Measurements from ENCODE around the gene FHL2. TPM values are rescaled to one million over a fixed set of nuclear protein-coding genes. Genes with fewer than 3 reads are reported as not detected.

The FHL2 gene
- total and polyA plus RNA-seq, 2 experiments from 2014 or later: 612 to 1,288 TPM

GRCh38 chr2:105357122-105357521 is 41.7 kb downstream of the FHL2 start:
- no peak overlapping the region for H3K4me3 ChIP-seq
- DNase-seq (ENCODE audit: low read depth in 1 of 2, low spot score in 1 of 2): no peak
- peak overlapping the region; percentile 65 for H3K27ac ChIP-seq
- TF ChIP-seq CTCF (IDR thresholded peaks at IDR 0.05; ENCODE audit: low read depth, low read length): no peak
- H3K36me3 ChIP-seq: peaks cover 44% of the 10 kb centered on the region
- H3K4me1 ChIP-seq (ENCODE audit: low read depth): no peaks in the 10 kb centered on the region
- no peaks in the 10 kb centered on the region for H3K9me3 ChIP-seq (ENCODE audit: low read depth)
- no peaks in the 10 kb centered on the region for H3K27me3 ChIP-seq

- Histone ChIP-seq H3K9me3 (ENCODE audit: low read depth) (no peaks in the 10 kb centered on the region), H3K4me3 (no peak overlapping the region), H3K36me3 (peaks cover 58% of the 10 kb centered on the region), H3K27ac (peak overlapping the region; percentile 64), H3K4me1 (ENCODE audit: low read depth) (peaks cover 11% of the 10 kb centered on the region), H3K27me3 (no peaks in the 10 kb centered on the region)
- TF ChIP-seq CTCF (IDR thresholded peaks at IDR 0.05; ENCODE audit: low read depth, low read length): peak; percentile 33
- peak; percentile 69 to 83 for DNase-seq (ENCODE audit: low read depth in 1 of 2, low spot score in 1 of 2)
Observed at GRCh38 chr2:105344704-105345345, 54.0 kb downstream of the FHL2 start.

- H3K9me3 ChIP-seq (ENCODE audit: low read depth): no peaks in the 10 kb centered on the region
- DNase-seq (ENCODE audit: low read depth in 1 of 2, low spot score in 1 of 2): no peak
- peaks cover 11% of the 10 kb centered on the region for H3K4me1 ChIP-seq (ENCODE audit: low read depth)
- H3K4me3 ChIP-seq: no peak overlapping the region
- H3K27ac ChIP-seq: no peak overlapping the region
- TF ChIP-seq CTCF (IDR thresholded peaks at IDR 0.05; ENCODE audit: low read depth, low read length): no peak
- H3K27me3 ChIP-seq: no peaks in the 10 kb centered on the region
- peaks cover 45% of the 10 kb centered on the region for H3K36me3 ChIP-seq
Observed at GRCh38 chr2:105339414-105339813, 59.4 kb downstream of the FHL2 start.

GRCh38 chr2:105338020-105338385 is 60.8 kb downstream of the FHL2 start:
- Histone ChIP-seq H3K4me1 (ENCODE audit: low read depth) (peaks cover 11% of the 10 kb centered on the region), H3K4me3 (peak overlapping the region; percentile 81), H3K27ac (peak overlapping the region; percentile 100), H3K9me3 (ENCODE audit: low read depth) (no peaks in the 10 kb centered on the region), H3K36me3 (peaks cover 33% of the 10 kb centered on the region), H3K27me3 (no peaks in the 10 kb centered on the region)
- DNase-seq (ENCODE audit: low read depth in 1 of 2, low spot score in 1 of 2): no peak
- TF ChIP-seq CTCF (IDR thresholded peaks at IDR 0.05; ENCODE audit: low read depth, low read length): no peak

- peaks cover 28% of the 10 kb centered on the region for H3K36me3 ChIP-seq
- DNase-seq (ENCODE audit: low read depth in 1 of 2, low spot score in 1 of 2): peak; percentile 90 to 96
- no peaks in the 10 kb centered on the region for H3K27me3 ChIP-seq
- H3K4me3 ChIP-seq: peak within 1 kb of the TSS; percentile 81
- peaks cover 11% of the 10 kb centered on the region for H3K4me1 ChIP-seq (ENCODE audit: low read depth)
- peak within 1 kb of the TSS; percentile 100 for H3K27ac ChIP-seq
- no peak for TF ChIP-seq CTCF (IDR thresholded peaks at IDR 0.05; ENCODE audit: low read depth, low read length)
- no peaks in the 10 kb centered on the region for H3K9me3 ChIP-seq (ENCODE audit: low read depth)
Observed at GRCh38 chr2:105337122-105338019, 61.5 kb downstream of the FHL2 start, which contains the start of gene C2orf49. Gene C2orf49 (plus strand): TSS chr2:105337540. CDS start chr2:105337588, 48 bp downstream.
